B cell (primary cell): ENCODE results near the gene PIGZ.

ENCODE experiments used
- CTCF ChIP-seq: fragments of 200-600 bp; IDR thresholded peaks from one replicate; pipeline ENCODE4 v1.8.0; 2022; ENCODE audit warnings: antibody characterized with exemption, mild to moderate bottlenecking
- EZH2 ChIP-seq: IDR thresholded peaks from 2 replicates; pipeline ENCODE4 v1.6.1; 2012; ENCODE audit warnings: borderline replicate concordance, low read depth, mild to moderate bottlenecking, moderate library complexity, low read length; ENCODE audit not compliant: insufficient read depth, poor library complexity, severe bottlenecking

DNA sequence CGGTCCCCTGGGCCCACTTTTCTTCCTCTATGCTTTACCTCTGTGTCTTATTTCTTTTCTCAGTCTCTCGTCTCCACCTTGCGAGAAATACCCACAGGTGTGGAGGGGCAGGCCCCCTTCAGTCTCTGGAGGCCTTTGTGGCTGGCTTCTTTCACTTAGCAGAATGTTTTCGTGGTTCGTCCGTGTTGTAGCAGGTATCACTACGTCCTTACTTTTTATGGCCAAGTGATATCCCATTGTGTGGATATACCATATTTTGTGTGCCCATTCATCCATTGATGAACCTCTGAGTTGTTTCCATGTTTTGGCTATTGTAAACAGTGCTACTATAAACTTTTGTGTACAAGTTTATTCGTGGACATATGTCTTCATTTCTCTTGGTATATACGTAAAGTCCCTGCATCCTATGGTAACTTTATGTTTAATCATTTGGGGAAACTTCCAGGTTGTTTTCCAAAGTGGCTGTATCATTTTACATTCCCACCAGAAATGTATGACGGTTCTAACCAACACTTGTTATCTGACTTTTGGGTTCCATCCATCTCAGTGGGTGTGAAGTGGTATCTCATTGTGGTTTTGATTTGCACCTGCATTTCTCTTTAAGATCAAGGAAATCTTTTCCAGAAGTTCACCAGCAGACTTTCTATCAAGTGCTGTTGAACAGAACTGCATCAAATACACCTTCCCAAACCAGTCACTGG is 5.6 kb downstream of the PIGZ start:
- TF ChIP-seq CTCF = no peak
- TF ChIP-seq EZH2 = no peak
